Pancreas (tissue), 10 donors: ENCODE data around the gene ATF4. TPM values are rescaled to one million over a fixed set of nuclear protein-coding genes. Genes with fewer than 3 reads are reported as not detected.
A peak's percentile ranks its signal among the peaks of the same experiment; 100 is the strongest.

Experiments used
- ATAC-seq, 4 donors: fragments of 200-7000 bp; cut with Tn5 transposase; one replicate each; pipeline versions ENCODE4 v1.8.0 to v1.9.1; 2020; ENCODE audit warnings: mild to moderate bottlenecking in 4 of 4, moderate library complexity in 4 of 4
- DNase-seq, 6 donors: peaks; one replicate each; pipeline ENCODE4 v3.0.0-alpha.2; 2020
- FAIRE-seq: peaks from 2 replicates; lab custom pipeline; 2012; peaks lifted over from hg19 to GRCh38; lab: Jason Lieb, UNC
- H3K27ac ChIP-seq, 4 donors: fragments of 200-600 bp; sonication (generic); 1 replicate in 3 of 4; 2 replicates in 1 of 4; pipeline versions ENCODE4 v1.5.0 to v1.8.0; 2020
- H3K27me3 ChIP-seq, 4 donors: fragments of 200-600 bp; one replicate each; pipeline ENCODE4 v1.8.0; 2021
- H3K36me3 ChIP-seq, 3 donors: fragments of 200-600 bp; sonication (generic) in 1 of 3; one replicate each; pipeline versions ENCODE4 v1.5.0 to v1.8.0; 2020 to 2021
- H3K4me1 ChIP-seq, 3 donors: fragments of 200-600 bp; one replicate each; pipeline ENCODE4 v1.8.0; 2021
- H3K4me3 ChIP-seq, 4 donors: fragments of 200-600 bp; sonication (generic) in 2 of 4; one replicate each; pipeline versions ENCODE4 v1.5.0 to v1.8.0; 2020 to 2021
- H3K9me3 ChIP-seq, 4 donors: fragments of 200-600 bp; one replicate each; pipeline ENCODE4 v1.8.0; 2021
- CTCF ChIP-seq, 4 donors: fragments of 200-600 bp; sonication (generic) in 3 of 4; IDR thresholded peaks; one replicate each; pipeline versions ENCODE4 v1.5.0 to v1.8.0; 2021; ENCODE audit warnings: antibody characterized with exemption in 4 of 4
- WGBS, 2 donors: extraction: QIAGEN DNeasy Blood & Tissue Kit; methylation state at CpG; one replicate each; pipeline ENCODE4 v1.1.7; 2013; 5-methylcytosine and 5-hydroxymethylcytosine counted together
- intact Hi-C, 3 donors: fragments of 100-400 bp; cut with DNase I; formaldehyde crosslinking; loops; one replicate each; pipeline versions ENCODE4 v1.11.1 to v1.14.2; 2022
- polyA plus RNA-seq, 2 donors: library from polyadenylated mRNA; stranded (reverse); fragments of 200-250 nt; gene quantifications; one replicate each; pipeline ENCODE4 v1.2.3, GENCODE V29; 2013
- total RNA-seq, 6 donors: library from RNA; stranded (reverse); fragmentation: NEBNext Ultra II Directional in 4 of 6; extraction: Animal tissue kit (Norgen Biotek cat#: 25700) in 4 of 6; gene quantifications; one replicate each; pipeline versions ENCODE4 v1.2.1 to v1.2.4, GENCODE V29; 2021 to 2023
- donor health status: healthy with polysubstance abuse.
- donor health status: DM: no; HTN: no; CAD: no; lungs with moderate emphysema.
- donor health status: DM: no; HTN: no; CAD: no.
- donor health status: control.
- donor health status: control.
- donor health status: Bipolar disorder and iron deficiency.
- donor health status: DM: yes; HTN: yes; CAD: no.
- donor health status: DM: no; HTN: no; CAD: no.
- donor health status: DM: no; HTN: no; CAD: no.
- donor health status: DM: yes; HTN: yes; CAD: no.

ATF4 gene
- total and polyA plus RNA-seq, 8 donors, result 155 to 472 (median 258) TPM

- ATAC-seq, result no peak
- Histone ChIP-seq H3K4me1 (peaks cover 12 to 33% (median 20%) of the 10 kb centered on the region in 3 donors), H3K4me3 (no peak overlapping the region), H3K27me3 (no peaks in the 10 kb centered on the region), H3K27ac (no peak overlapping the region), H3K36me3 (peaks cover 4 to 33% (median 14%) of the 10 kb centered on the region in 3 donors), H3K9me3 (no peaks in the 10 kb centered on the region)
- peak in 1 of 6 donors; percentile 38 for DNase-seq
- intact Hi-C loops, result loop anchor here in 1 of 3 donors (5.0 to 10.0 kb wide), 3 partner anchors 33 to 350 kb away; partner anchors contain the start of gene RPL3
- WGBS, 2 donors, result 73 to 76% methylated on average over 10 of the region's 10 CpGs
- TF ChIP-seq CTCF (IDR thresholded peaks at IDR 0.05), result no peak
- no peak for FAIRE-seq
Observed at GRCh38 chr22:39524753-39525657, 4.6 kb downstream of the ATF4 start.

- DNase-seq, result peak in 1 of 6 donors; percentile 27
- Histone ChIP-seq H3K4me1 (peaks cover 16 to 39% (median 20%) of the 10 kb centered on the region in 3 donors), H3K9me3 (no peaks in the 10 kb centered on the region), H3K27me3 (no peaks in the 10 kb centered on the region), H3K4me3 (no peak overlapping the region), H3K27ac (no peak overlapping the region), H3K36me3 (peaks cover 4 to 33% (median 14%) of the 10 kb centered on the region in 3 donors)
- WGBS, 2 donors, result 78 to 87% methylated on average over 4 of the region's 4 CpGs
- intact Hi-C loops, result loop anchor here in 1 of 3 donors (5.0 to 10.0 kb wide), 3 partner anchors 33 to 351 kb away; partner anchors contain the start of gene RPL3
- no peak for TF ChIP-seq CTCF (IDR thresholded peaks at IDR 0.05)
- FAIRE-seq, result no peak
- ATAC-seq, result no peak
Observed at GRCh38 chr22:39525658-39525975, 5.3 kb downstream of the ATF4 start.

- DNase-seq (peak in 2 of 6 donors; percentile 31 to 61), ATAC-seq (no peak), FAIRE-seq (no peak)
- Histone ChIP-seq H3K9me3 (no peaks in the 10 kb centered on the region), H3K36me3 (peaks cover 0 to 27% (median 8%) of the 10 kb centered on the region in 3 donors), H3K4me1 (peaks cover 20 to 50% (median 24%) of the 10 kb centered on the region in 3 donors), H3K4me3 (no peak overlapping the region), H3K27ac (peak overlapping the region in 1 of 4 donors; percentile 46), H3K27me3 (no peaks in the 10 kb centered on the region)
- WGBS, 2 donors, result 73 to 75% methylated on average over 4 of the region's 4 CpGs
- intact Hi-C loops, result loop anchor here in 1 of 3 donors (5.0 to 10.0 kb wide), 3 partner anchors 34 to 352 kb away; partner anchors contain the start of gene RPL3
- TF ChIP-seq CTCF (IDR thresholded peaks at IDR 0.05), result no peak
Observed at GRCh38 chr22:39526736-39527171, 6.4 kb downstream of the ATF4 start.

GRCh38 chr22:39527481-39527961, 7.2 kb downstream of the ATF4 start:
- no peaks in the 10 kb centered on the region for H3K27me3 ChIP-seq
- no peak overlapping the region for H3K4me3 ChIP-seq
- no peak for TF ChIP-seq CTCF (IDR thresholded peaks at IDR 0.05)
- 39 to 44% methylated on average over 6 of the region's 6 CpGs for WGBS, 2 donors
- H3K9me3 ChIP-seq, result no peaks in the 10 kb centered on the region
- H3K4me1 ChIP-seq, result peaks cover 20 to 52% (median 25%) of the 10 kb centered on the region in 3 donors
- H3K36me3 ChIP-seq, result peaks cover 0 to 19% (median 3%) of the 10 kb centered on the region in 3 donors
- peak overlapping the region in 2 of 4 donors; percentile 41 to 46 for H3K27ac ChIP-seq
- ATAC-seq (no peak), FAIRE-seq (no peak), DNase-seq (peak in 3 of 6 donors; percentile 34 to 58 (median 38))
- intact Hi-C loops, result loop anchor here in 1 of 3 donors (5.0 to 10.0 kb wide), 3 partner anchors 35 to 353 kb away; partner anchors contain the start of gene RPL3
